SKM-1 treated with dmso at 0.1 percent for 144 hours (cell line): Measurements from ENCODE around the gene SRP68.
"Not testable (repeated sequence)": the region's sequence is repeated elsewhere in the genome, so short reads cannot be mapped to it uniquely, and the experiment has no call there.

ENCODE experiments used
- DNase-seq: peaks from one replicate; lab custom pipeline; 2025; ENCODE audit not compliant: unreplicated experiment; lab: John Stamatoyannopoulos, UW

Gene SRP68

GRCh38 chr17:76046064-76046463 is 26.3 kb downstream of the SRP68 start:
- no peak for DNase-seq

GRCh38 chr17:76044475-76045007 is 27.8 kb downstream of the SRP68 start:
- not testable (repeated sequence) for DNase-seq

GRCh38 chr17:76042868-76043267 is 29.4 kb downstream of the SRP68 start:
- not testable (repeated sequence) for DNase-seq

- no peak for DNase-seq
Observed at GRCh38 chr17:76040376-76040775, 31.9 kb downstream of the SRP68 start.

- no peak for DNase-seq
Observed at GRCh38 chr17:76039121-76039520, 33.2 kb downstream of the SRP68 start.

GRCh38 chr17:76038050-76038449 is 34.3 kb downstream of the SRP68 start:
- no peak for DNase-seq

- DNase-seq = no peak
Observed at GRCh38 chr17:76036497-76037261, 35.6 kb downstream of the SRP68 start.

GRCh38 chr17:76034428-76035350 is 37.6 kb downstream of the SRP68 start:
- no peak for DNase-seq

- DNase-seq = no peak
Observed at GRCh38 chr17:76033139-76033538, 39.2 kb downstream of the SRP68 start.

- DNase-seq = no peak
Observed at GRCh38 chr17:76032780-76033108, 39.6 kb downstream of the SRP68 start.

GRCh38 chr17:76032073-76032779 is 40.1 kb downstream of the SRP68 start:
- no peak for DNase-seq

GRCh38 chr17:76027159-76027839 is 45.0 kb downstream of the SRP68 start, which contains the start of gene EVPL:
Gene EVPL (minus strand): TSS chr17:76027306. CDS start chr17:76027198, 108 bp downstream.
- DNase-seq = no peak

GRCh38 chr17:76026714-76027158 is 45.6 kb downstream of the SRP68 start:
- DNase-seq = no peak

- no peak for DNase-seq
Observed at GRCh38 chr17:76025294-76025693, 47.0 kb downstream of the SRP68 start.

- DNase-seq = no peak
Observed at GRCh38 chr17:76024353-76024752, 48.0 kb downstream of the SRP68 start.

GRCh38 chr17:76023900-76024237 is 48.4 kb downstream of the SRP68 start:
- no peak for DNase-seq

GRCh38 chr17:76022973-76023899 is 49.1 kb downstream of the SRP68 start:
- DNase-seq = no peak

GRCh38 chr17:76022285-76022684 is 50.0 kb downstream of the SRP68 start:
- no peak for DNase-seq

GRCh38 chr17:76019833-76020467 is 52.4 kb downstream of the SRP68 start:
- DNase-seq = no peak
